GM21825 (cell line): ENCODE results near the gene HOXD13.

Experiments
- ATAC-seq: cut with Tn5 transposase; IDR thresholded peaks from one replicate; pipeline ENCODE4 v1.9.1; 2021; ENCODE audit warnings: mild to moderate bottlenecking, moderate library complexity; ENCODE audit not compliant: unreplicated experiment

Gene HOXD13

GRCh38 chr2:176118601-176119339 lies 26.2 kb downstream of the HOXD13 start:
- ATAC-seq: no peak

- ATAC-seq: no peak
These were observed 28.1 kb downstream of the HOXD13 start for GRCh38 chr2:176120364-176121189.

- ATAC-seq: no peak
These were observed 28.9 kb downstream of the HOXD13 start for GRCh38 chr2:176121190-176122051.

GRCh38 chr2:176122052-176122682 lies 29.6 kb downstream of the HOXD13 start:
- no peak for ATAC-seq

GRCh38 chr2:176122683-176123410 lies 30.3 kb downstream of the HOXD13 start, which contains the start of gene HOXD9:
HOXD9 (plus strand) TSS chr2:176122719; CDS start chr2:176122769, 50 bp downstream.
- ATAC-seq: no peak

- ATAC-seq: no peak
These were observed 31.0 kb downstream of the HOXD13 start for GRCh38 chr2:176123411-176124109.

- no peak for ATAC-seq
These were observed 31.8 kb downstream of the HOXD13 start for GRCh38 chr2:176124110-176124946.

GRCh38 chr2:176124947-176125771 lies 32.6 kb downstream of the HOXD13 start:
- no peak for ATAC-seq

GRCh38 chr2:176125772-176126054 lies 33.2 kb downstream of the HOXD13 start:
- no peak for ATAC-seq

GRCh38 chr2:176126929-176127773 lies 34.6 kb downstream of the HOXD13 start:
- no peak for ATAC-seq

- no peak for ATAC-seq
These were observed 35.2 kb downstream of the HOXD13 start for GRCh38 chr2:176127774-176128072.

GRCh38 chr2:176128172-176128981 lies 35.9 kb downstream of the HOXD13 start:
- ATAC-seq: no peak

GRCh38 chr2:176128982-176129796 lies 36.7 kb downstream of the HOXD13 start, which contains the start of gene HOXD8:
HOXD8 (plus strand) TSS chr2:176129705; CDS start chr2:176130367, 662 bp downstream.
- no peak for ATAC-seq

GRCh38 chr2:176129813-176130146 lies 37.3 kb downstream of the HOXD13 start:
- no peak for ATAC-seq

GRCh38 chr2:176130147-176130956 lies 37.8 kb downstream of the HOXD13 start:
- no peak for ATAC-seq
